ENCODE data around the gene LAD1. TPM values are rescaled to one million over a fixed set of nuclear protein-coding genes. Genes with fewer than 3 reads are reported as not detected.

The LAD1 gene
- polyA plus RNA-seq, 1 of the 3 experiments (the other 2 are of a cell fraction): not detected

DNA sequence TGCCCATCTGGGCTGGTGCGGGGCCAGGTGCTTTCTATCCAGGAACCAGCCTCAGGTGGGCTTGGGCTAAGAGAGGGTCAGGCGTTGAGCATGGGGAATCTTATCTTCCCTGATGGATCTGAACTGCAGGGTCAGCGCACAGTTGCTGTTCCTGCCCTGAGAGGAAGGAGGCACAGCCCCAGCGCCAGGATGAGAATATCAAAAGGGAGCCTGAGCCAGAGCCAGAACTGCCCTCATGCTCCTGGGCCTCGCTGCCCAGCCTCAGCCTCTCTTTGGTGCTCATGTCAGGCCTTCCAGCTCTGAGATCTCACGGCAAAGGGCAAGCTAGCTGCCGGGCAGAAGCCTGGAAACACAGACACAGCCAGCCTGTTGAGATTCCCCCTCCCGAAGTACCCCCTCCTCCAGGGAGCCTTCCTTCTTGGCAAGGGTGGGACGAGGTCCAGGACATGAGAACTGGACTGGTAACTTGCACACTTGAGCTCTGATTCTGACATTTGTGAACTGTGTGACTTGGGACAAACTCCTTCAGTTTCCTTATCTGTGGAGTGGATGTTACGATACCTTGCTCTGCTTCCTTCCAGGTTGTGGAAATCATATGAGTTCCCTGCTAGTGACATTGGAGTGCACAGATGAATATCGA, 1.2 kb upstream of the LAD1 start:
- ChIA-PET CTCF (interaction anchor here (0.9 to 2.7 kb wide), 5 partner anchors 8 to 89 kb away, joined by 3 to 11 read pairs (median 5); no protein-coding TSS in a partner anchor), POLR2A (no interaction called here)
- 69% methylated on average over 8 of the region's 11 CpGs for WGBS (ENCODE audit: low lambda C conversion rate)
- H3K9me2 ChIP-seq: no peaks in the 10 kb centered on the region
- H3K79me2 ChIP-seq (ENCODE audit: insufficient read depth): no peaks in the 10 kb centered on the region
- H3F3A ChIP-seq (replicated peaks; ENCODE audit: insufficient read depth): no peaks in the 10 kb centered on the region
- H3K27ac ChIP-seq (ENCODE audit: low read depth in 2 of 2, low read length in 1 of 2): no peak overlapping the region
- no peaks in the 10 kb centered on the region for H4K20me1 ChIP-seq (ENCODE audit: insufficient read depth)
- no peak overlapping the region for H3K9ac ChIP-seq
- no peak overlapping the region for H3K4me2 ChIP-seq
- no peak overlapping the region for H2AFZ ChIP-seq (ENCODE audit: low read depth)
- peaks cover 0 to 9% of the 10 kb centered on the region in 2 experiments; a peak in 1 of 4 replicates for H3K4me1 ChIP-seq (ENCODE audit: control insufficient read depth in 1 of 2, insufficient read depth in 2 of 2, low read depth in 1 of 2, low read length in 1 of 2)
- TF ChIP-seq POLR2AphosphoS5 (IDR thresholded peaks at IDR 0.05; ENCODE audit: low read depth, low read length): no peak
- TF ChIP-seq, protein P1, sequence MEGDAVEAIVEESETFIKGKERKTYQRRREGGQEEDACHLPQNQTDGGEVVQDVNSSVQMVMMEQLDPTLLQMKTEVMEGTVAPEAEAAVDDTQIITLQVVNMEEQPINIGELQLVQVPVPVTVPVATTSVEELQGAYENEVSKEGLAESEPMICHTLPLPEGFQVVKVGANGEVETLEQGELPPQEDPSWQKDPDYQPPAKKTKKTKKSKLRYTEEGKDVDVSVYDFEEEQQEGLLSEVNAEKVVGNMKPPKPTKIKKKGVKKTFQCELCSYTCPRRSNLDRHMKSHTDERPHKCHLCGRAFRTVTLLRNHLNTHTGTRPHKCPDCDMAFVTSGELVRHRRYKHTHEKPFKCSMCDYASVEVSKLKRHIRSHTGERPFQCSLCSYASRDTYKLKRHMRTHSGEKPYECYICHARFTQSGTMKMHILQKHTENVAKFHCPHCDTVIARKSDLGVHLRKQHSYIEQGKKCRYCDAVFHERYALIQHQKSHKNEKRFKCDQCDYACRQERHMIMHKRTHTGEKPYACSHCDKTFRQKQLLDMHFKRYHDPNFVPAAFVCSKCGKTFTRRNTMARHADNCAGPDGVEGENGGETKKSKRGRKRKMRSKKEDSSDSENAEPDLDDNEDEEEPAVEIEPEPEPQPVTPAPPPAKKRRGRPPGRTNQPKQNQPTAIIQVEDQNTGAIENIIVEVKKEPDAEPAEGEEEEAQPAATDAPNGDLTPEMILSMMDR (IDR thresholded peaks at IDR 0.05): no peak
- TF ChIP-seq NFIC (IDR thresholded peaks at IDR 0.05; ENCODE audit: borderline replicate concordance): no peak
- no peak for TF ChIP-seq FOXM1 (IDR thresholded peaks at IDR 0.05; ENCODE audit: low read depth)
- H3K27me3 ChIP-seq (ENCODE audit: insufficient read depth): peaks cover 35% of the 10 kb centered on the region; the same call in 1 of the 2 replicates
- H3K9me3 ChIP-seq: no peaks in the 10 kb centered on the region
- H3K36me3 ChIP-seq (replicated peaks in 1 of 2; ENCODE audit: control insufficient read depth in 1 of 2, insufficient read depth in 2 of 2, low read length in 1 of 2): no peaks in the 10 kb centered on the region
- no peak overlapping the region for H3K4me3 ChIP-seq (ENCODE audit: low read depth in 2 of 2, low read length in 1 of 2)
- DNase-seq: no peak

DNA sequence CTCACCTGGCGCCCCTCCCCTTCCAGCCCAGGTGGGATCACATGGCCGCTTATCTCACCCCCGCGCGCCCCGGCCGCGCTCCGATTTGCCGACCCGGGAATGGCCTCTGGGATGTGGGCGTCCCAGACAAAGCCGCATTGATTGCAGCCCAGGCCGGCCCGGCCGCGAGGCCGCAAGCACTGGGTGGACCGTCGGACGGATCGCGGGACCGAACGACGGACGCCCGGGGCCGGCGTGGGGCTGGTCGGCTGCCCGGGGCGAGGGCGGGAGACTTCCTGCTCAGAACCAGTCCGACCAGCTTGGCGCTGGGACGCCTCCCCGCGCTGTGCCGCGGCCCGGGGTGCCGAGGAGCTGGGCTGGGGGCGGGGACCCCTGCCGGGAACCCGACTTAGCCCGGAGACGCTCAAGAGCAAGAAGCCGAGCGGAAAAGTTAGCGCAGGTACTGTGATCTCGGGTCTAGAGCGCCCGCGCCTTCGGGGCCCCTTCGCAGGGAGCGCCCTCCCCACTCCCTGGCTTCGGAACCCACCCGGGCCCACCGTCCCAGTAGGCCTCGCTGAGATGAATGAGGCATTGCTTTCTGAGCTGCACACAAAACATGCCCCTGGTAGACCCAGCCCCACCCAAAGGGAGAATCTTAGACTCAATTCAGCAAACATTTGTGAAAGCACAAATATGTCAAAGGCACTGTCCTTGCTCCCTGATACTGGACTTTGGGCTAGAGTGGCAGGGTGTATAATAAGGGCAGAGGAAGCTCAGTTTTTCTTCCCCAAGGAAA, 415 bp upstream of the LAD1 start:
- ChIA-PET POLR2A (no interaction called here), CTCF (interaction anchor here (0.7 to 2.7 kb wide), 4 partner anchors 9 to 88 kb away, joined by 3 to 11 read pairs (median 6); no protein-coding TSS in a partner anchor)
- 62% methylated on average over 18 of the region's 62 CpGs for WGBS (ENCODE audit: low lambda C conversion rate)
- Histone ChIP-seq H2AFZ (ENCODE audit: low read depth) (no peak overlapping the region), H3K27ac (ENCODE audit: low read depth in 2 of 2, low read length in 1 of 2) (no peak overlapping the region), H3K4me3 (ENCODE audit: low read depth in 2 of 2, low read length in 1 of 2) (no peak overlapping the region), H3K79me2 (ENCODE audit: insufficient read depth) (no peaks in the 10 kb centered on the region), H3K4me1 (ENCODE audit: control insufficient read depth in 1 of 2, insufficient read depth in 2 of 2, low read depth in 1 of 2, low read length in 1 of 2) (peaks cover 0 to 9% of the 10 kb centered on the region in 2 experiments; a peak in 1 of 4 replicates), H3K27me3 (ENCODE audit: insufficient read depth) (peaks cover 35% of the 10 kb centered on the region; the same call in 1 of the 2 replicates), H3K9ac (no peak overlapping the region), H4K20me1 (ENCODE audit: insufficient read depth) (no peaks in the 10 kb centered on the region), H3F3A (replicated peaks; ENCODE audit: insufficient read depth) (no peaks in the 10 kb centered on the region), H3K9me2 (no peaks in the 10 kb centered on the region), H3K9me3 (no peaks in the 10 kb centered on the region), H3K4me2 (no peak overlapping the region), H3K36me3 (replicated peaks in 1 of 2; ENCODE audit: control insufficient read depth in 1 of 2, insufficient read depth in 2 of 2, low read length in 1 of 2) (no peaks in the 10 kb centered on the region)
- no peak for DNase-seq
- TF ChIP-seq NFIC (IDR thresholded peaks at IDR 0.05; ENCODE audit: borderline replicate concordance) (no peak), POLR2AphosphoS5 (IDR thresholded peaks at IDR 0.05; ENCODE audit: low read depth, low read length) (no peak), TCF12 (IDR thresholded peaks at IDR 0.05) (no peak), RCOR1 (IDR thresholded peaks at IDR 0.05; ENCODE audit: low read length) (no peak), SIN3A (IDR thresholded peaks at IDR 0.05; ENCODE audit: borderline replicate concordance, low read depth, low read length) (no peak), RAD21 (IDR thresholded peaks at IDR 0.05; ENCODE audit: low read length) (no peak), FOSL2 (IDR thresholded peaks at IDR 0.05; ENCODE audit: borderline replicate concordance, low read depth) (no peak), EP300 (IDR thresholded peaks at IDR 0.05; ENCODE audit: borderline replicate concordance in 1 of 2, low read depth in 1 of 2, low read length in 1 of 2) (no peak), GABPA (IDR thresholded peaks at IDR 0.05; ENCODE audit: low read depth) (no peak), FOXM1 (IDR thresholded peaks at IDR 0.05; ENCODE audit: low read depth) (no peak), MEF2A (IDR thresholded peaks at IDR 0.05; ENCODE audit: borderline replicate concordance, low read depth) (no peak), YY1 (IDR thresholded peaks at IDR 0.05; ENCODE audit: low read depth) (no peak), JUND (IDR thresholded peaks at IDR 0.05) (no peak), FOXJ3 (CRISPR knock-in tag; IDR thresholded peaks at IDR 0.05) (no peak), NRF1 (IDR thresholded peaks at IDR 0.05; ENCODE audit: low read depth, low read length) (no peak)
- TF ChIP-seq, protein P2, sequence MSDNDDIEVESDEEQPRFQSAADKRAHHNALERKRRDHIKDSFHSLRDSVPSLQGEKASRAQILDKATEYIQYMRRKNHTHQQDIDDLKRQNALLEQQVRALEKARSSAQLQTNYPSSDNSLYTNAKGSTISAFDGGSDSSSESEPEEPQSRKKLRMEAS (IDR thresholded peaks at IDR 0.05; ENCODE audit: low read depth): no peak
- TF ChIP-seq, protein P3, sequence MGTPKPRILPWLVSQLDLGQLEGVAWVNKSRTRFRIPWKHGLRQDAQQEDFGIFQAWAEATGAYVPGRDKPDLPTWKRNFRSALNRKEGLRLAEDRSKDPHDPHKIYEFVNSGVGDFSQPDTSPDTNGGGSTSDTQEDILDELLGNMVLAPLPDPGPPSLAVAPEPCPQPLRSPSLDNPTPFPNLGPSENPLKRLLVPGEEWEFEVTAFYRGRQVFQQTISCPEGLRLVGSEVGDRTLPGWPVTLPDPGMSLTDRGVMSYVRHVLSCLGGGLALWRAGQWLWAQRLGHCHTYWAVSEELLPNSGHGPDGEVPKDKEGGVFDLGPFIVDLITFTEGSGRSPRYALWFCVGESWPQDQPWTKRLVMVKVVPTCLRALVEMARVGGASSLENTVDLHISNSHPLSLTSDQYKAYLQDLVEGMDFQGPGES (IDR thresholded peaks at IDR 0.05; ENCODE audit: low read depth, low read length): no peak
- TF ChIP-seq, protein P4, sequence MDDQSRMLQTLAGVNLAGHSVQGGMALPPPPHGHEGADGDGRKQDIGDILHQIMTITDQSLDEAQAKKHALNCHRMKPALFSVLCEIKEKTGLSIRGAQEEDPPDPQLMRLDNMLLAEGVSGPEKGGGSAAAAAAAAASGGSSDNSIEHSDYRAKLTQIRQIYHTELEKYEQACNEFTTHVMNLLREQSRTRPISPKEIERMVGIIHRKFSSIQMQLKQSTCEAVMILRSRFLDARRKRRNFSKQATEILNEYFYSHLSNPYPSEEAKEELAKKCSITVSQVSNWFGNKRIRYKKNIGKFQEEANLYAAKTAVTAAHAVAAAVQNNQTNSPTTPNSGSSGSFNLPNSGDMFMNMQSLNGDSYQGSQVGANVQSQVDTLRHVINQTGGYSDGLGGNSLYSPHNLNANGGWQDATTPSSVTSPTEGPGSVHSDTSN (IDR thresholded peaks at IDR 0.05): no peak
- TF ChIP-seq, protein P5, sequence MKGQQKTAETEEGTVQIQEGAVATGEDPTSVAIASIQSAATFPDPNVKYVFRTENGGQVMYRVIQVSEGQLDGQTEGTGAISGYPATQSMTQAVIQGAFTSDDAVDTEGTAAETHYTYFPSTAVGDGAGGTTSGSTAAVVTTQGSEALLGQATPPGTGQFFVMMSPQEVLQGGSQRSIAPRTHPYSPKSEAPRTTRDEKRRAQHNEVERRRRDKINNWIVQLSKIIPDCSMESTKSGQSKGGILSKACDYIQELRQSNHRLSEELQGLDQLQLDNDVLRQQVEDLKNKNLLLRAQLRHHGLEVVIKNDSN (IDR thresholded peaks at IDR 0.05; ENCODE audit: borderline replicate concordance, low read depth): no peak

Data from SK-N-SH (cell line).